Osteocyte (in vitro differentiated cells): Measurements from ENCODE around the gene C20orf204. TPM values are rescaled to one million over a fixed set of nuclear protein-coding genes. Genes with fewer than 3 reads are reported as not detected.

Experiments used
- DNase-seq: peaks from one replicate; pipeline ENCODE4 v3.0.0; 2021; ENCODE audit warnings: mixed read lengths; ENCODE audit not compliant: unreplicated experiment; ENCODE audit errors: extremely low spot score
- H3K27ac Mint-ChIP-seq: one replicate; pipeline ENCODE4 v1.8.0; 2021; ENCODE audit warnings: mild to moderate bottlenecking, mixed read lengths; ENCODE audit not compliant: unreplicated experiment
- H3K27me3 Mint-ChIP-seq: one replicate; pipeline ENCODE4 v1.8.0; 2021; ENCODE audit warnings: mixed read lengths; ENCODE audit not compliant: unreplicated experiment
- H3K36me3 Mint-ChIP-seq: one replicate; pipeline ENCODE4 v1.8.0; 2021; ENCODE audit warnings: mixed read lengths; ENCODE audit not compliant: unreplicated experiment
- H3K4me1 Mint-ChIP-seq: one replicate; pipeline ENCODE4 v1.8.0; 2021; ENCODE audit warnings: mixed read lengths; ENCODE audit not compliant: unreplicated experiment
- H3K4me3 Mint-ChIP-seq: one replicate; pipeline ENCODE4 v1.8.0; 2021; ENCODE audit warnings: mild to moderate bottlenecking, moderate library complexity, mixed read lengths; ENCODE audit not compliant: unreplicated experiment
- H3K9me3 Mint-ChIP-seq: one replicate; pipeline ENCODE4 v1.8.0; 2021; ENCODE audit warnings: mixed read lengths; ENCODE audit not compliant: unreplicated experiment
- CTCF ChIP-seq: fragments of 200-600 bp; sonication (generic); IDR thresholded peaks from 2 replicates; pipeline ENCODE4 v1.5.0; 2021; ENCODE audit warnings: antibody characterized with exemption, mild to moderate bottlenecking, moderate library complexity
- total RNA-seq: library from RNA; stranded (reverse); gene quantifications from 2 replicates; pipeline ENCODE4 v1.2.1, GENCODE V29; 2021

C20orf204 gene
- total RNA-seq, 1 donor from 2014 or later = 1.3 TPM

DNA sequence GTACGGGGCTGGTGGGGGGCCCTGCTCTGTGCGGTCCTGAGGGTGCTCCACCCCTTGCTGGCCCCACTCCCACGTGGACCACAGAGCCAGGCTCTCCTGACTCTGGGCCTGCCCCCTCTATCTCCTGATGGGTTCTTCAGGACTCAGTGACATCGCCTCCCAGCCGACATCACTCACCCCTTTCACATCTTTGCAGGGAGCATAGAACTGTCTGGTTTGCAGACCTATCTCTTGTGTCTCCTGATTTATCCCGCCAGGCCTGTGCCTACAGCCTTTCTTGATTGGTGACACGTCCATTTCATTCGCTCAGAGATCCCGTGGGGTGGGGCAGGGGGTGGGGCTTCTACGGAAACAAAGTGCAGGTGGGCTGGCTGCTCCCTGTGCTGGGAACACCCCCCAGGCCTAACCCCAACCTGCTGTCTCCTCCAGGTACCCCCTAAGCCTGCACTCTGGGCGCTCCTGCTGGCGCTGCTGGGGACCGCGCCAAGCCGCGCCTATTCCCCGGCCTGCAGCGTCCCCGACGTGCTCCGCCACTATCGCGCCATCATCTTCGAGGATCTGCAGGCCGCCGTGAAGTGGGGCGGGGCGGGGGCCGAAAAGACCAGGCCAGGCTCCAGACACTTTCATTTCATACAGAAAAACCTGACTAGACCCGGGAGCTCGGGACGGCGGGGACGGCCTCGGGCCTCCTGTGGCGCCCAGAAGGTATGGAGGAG lies 1.7 kb downstream of the C20orf204 start:
- peaks cover 19% of the 10 kb centered on the region for H3K4me1 Mint-ChIP-seq
- no peak for DNase-seq
- TF ChIP-seq CTCF = no peak
- peak overlapping the region; percentile 44 for H3K4me3 Mint-ChIP-seq
- no peak overlapping the region for H3K27ac Mint-ChIP-seq
- peaks cover 9% of the 10 kb centered on the region for H3K27me3 Mint-ChIP-seq
- peaks cover 6% of the 10 kb centered on the region for H3K36me3 Mint-ChIP-seq
- no peaks in the 10 kb centered on the region for H3K9me3 Mint-ChIP-seq

- Mint-ChIP-seq H3K9me3 (no peaks in the 10 kb centered on the region), H3K4me1 (peaks cover 19% of the 10 kb centered on the region), H3K27me3 (peaks cover 9% of the 10 kb centered on the region), H3K4me3 (no peak overlapping the region), H3K27ac (no peak overlapping the region), H3K36me3 (peaks cover 6% of the 10 kb centered on the region)
- TF ChIP-seq CTCF = no peak
- no peak for DNase-seq
Observed at GRCh38 chr20:64038224-64038564, 2.2 kb downstream of the C20orf204 start.

GRCh38 chr20:64038565-64039292 lies 2.7 kb downstream of the C20orf204 start:
- Mint-ChIP-seq H3K4me3 (peak overlapping the region; percentile 65), H3K36me3 (peaks cover 3% of the 10 kb centered on the region), H3K9me3 (no peaks in the 10 kb centered on the region), H3K27ac (no peak overlapping the region), H3K4me1 (peaks cover 23% of the 10 kb centered on the region), H3K27me3 (peaks cover 9% of the 10 kb centered on the region)
- no peak for DNase-seq
- peak; percentile 82 for TF ChIP-seq CTCF

- H3K4me3 Mint-ChIP-seq = peak overlapping the region; percentile 65
- no peak for DNase-seq
- H3K27me3 Mint-ChIP-seq = peaks cover 9% of the 10 kb centered on the region
- no peaks in the 10 kb centered on the region for H3K9me3 Mint-ChIP-seq
- no peak overlapping the region for H3K27ac Mint-ChIP-seq
- peaks cover 3% of the 10 kb centered on the region for H3K36me3 Mint-ChIP-seq
- no peak for TF ChIP-seq CTCF
- peaks cover 29% of the 10 kb centered on the region for H3K4me1 Mint-ChIP-seq
Observed at GRCh38 chr20:64039293-64040160, 3.5 kb downstream of the C20orf204 start.
